ENCODE data around the gene LDLRAD4.

Gene LDLRAD4

DNA sequence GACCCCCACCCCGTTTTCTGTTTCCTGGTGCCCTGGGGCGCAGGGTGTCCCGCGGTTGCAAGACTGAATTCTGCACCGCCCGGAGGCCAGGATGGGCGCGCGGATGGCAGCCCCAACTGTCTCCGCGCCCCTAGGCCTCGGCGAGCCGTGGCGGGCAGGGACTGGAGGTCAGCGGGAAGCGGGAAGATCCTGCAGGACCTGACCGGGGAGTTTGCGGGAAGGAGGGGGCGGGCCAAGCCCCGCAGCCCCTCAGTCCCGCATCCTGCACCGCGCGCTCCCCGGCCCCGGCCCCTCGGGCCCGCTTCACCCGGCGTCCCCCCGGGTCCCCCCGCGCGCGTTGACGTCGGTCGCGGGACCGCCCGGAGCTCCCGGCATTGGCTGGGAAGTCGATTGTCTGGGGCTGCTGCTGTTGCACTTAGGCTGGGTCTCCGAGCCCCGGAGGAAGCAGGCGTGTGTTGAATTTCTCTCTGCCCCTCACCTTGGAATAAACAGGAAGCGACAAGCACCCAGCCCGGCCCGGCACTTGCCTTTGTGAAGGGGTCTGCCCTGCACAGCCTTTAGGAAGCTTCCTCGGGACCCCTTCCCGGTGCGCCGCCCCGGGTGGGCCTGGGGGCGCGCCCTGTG is at the start of gene LDLRAD4:
LDLRAD4 (plus strand) TSS at position 393 of the 624 bp plus-strand sequence.
- peak; percentile 45 for DNase-seq

DNA sequence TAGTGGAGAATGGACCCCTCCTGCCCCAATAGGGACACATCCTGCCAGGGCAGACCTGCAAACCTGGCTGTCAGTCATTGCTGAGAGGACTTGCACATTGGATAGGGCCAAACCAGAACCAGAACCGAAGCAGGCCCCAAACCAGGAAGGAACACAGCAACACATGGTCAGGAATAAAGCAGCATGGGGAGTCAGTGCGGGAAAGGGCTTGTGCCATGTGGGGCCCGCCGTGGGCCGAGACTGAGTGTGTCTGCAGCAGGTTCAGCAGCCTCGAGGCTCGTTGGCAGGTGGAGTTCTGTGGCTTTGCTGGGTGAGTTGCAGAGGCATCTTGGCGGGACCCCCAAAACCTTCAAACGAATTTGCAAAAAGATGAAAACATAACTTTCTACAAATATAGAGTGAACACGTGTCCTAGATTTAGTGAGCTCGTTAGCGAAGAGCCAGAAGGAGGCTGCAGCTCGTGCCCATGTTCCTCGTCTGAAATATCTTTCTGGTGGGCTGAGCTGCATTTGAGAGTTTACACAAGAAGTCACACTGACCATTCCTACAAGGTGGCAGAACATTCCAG is 44.9 kb upstream of the LDLRAD4 start:
- DNase-seq = no peak

DNA sequence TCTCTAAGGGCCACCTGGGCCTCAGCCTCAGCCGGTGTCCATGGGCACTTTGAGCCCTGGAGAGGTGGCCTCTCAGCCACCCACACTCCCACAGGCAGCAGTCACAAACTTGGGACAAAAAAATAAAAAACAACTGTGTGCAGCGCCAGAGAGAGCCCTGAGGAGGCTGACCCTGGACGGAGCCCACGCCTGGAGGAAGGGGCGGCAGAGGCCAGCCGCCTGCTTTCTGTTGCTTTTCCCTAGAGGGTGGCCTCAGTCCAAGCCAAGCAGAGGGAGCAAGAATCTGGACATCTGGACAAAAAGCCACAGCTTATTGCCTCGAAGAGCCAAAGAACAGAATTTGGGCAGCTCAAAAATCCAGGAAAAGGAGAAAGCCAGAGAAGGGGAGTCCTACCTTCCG is 43.3 kb upstream of the LDLRAD4 start:
- DNase-seq = no peak

DNA sequence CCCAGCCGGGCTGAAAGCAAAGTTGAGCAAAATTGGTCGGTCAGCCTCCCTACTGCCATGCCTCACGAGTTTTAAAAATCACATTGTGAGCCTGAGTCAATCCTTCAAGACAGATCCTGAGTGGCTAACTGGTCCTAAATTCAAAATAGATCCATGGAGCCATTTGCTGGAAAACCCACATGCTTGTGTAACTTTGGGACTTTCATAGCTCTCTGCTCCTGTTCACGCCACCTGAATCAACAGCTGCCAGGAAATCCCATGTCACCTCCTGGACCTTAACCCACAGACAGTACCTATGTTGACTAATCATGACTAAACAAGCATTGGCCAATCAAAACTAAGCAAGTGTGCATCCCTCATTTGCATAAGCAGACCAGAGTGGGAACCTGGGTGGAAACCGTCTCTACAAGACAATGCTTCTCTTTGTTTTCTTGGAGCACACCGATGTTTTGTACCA is 42.8 kb upstream of the LDLRAD4 start:
- DNase-seq = no peak

DNA sequence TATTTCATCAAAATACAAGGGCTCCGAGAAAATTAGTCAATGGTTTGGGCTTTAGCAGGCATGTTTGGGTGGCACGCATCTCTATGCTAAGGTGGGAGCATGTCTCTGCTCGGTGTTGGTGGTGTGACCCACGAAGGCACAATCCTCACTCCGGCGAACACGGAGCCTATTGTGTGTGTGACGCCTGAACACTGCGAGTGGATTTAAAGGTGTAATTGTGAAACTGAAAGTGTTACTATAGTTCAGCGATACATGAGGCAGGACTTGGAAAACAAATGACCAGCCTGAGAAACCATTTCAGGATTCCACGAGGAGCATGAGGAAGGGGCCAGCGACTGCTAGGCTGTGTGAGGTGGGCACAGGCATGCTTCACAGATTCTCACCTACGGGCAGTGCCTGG is 41.7 kb upstream of the LDLRAD4 start:
- DNase-seq = no peak

DNA sequence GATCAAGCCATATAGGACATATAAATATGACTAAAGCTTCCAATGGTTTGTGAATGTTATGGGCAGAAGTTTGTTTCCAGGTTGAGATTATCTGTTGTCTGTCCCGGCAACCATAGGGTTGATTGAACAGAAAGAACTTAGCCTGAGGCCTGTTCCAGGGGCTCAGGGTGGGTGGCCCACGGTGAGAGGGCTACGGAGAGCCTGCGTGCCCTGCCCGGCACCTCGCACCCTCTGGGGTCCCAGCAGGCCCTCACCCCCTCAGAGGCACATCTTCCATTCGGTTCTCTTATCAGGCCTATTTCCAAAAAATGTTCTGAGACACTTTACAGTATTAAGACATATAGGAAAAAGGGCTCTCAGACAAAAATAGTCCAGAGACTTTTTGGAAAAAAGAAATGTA is 40.4 kb upstream of the LDLRAD4 start:
- DNase-seq = no peak

DNA sequence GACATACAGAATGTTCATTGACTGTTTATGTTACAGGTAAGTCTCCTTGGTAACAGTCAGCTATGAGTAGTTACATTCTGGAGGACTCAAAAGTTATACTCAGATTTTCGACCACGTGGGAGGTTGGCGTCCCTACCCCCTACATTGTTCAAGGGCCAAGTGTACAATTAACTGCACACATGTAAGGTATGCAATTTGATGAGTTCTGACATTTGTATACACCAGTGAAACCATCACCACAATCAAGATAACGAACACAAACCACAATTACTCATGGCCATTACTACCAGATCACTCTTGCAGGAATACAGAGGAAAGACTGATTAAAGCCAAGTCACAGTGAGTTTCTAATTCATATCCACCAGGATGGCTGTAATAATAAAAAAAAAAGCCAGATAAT is 39.6 kb upstream of the LDLRAD4 start:
- DNase-seq = no peak

DNA sequence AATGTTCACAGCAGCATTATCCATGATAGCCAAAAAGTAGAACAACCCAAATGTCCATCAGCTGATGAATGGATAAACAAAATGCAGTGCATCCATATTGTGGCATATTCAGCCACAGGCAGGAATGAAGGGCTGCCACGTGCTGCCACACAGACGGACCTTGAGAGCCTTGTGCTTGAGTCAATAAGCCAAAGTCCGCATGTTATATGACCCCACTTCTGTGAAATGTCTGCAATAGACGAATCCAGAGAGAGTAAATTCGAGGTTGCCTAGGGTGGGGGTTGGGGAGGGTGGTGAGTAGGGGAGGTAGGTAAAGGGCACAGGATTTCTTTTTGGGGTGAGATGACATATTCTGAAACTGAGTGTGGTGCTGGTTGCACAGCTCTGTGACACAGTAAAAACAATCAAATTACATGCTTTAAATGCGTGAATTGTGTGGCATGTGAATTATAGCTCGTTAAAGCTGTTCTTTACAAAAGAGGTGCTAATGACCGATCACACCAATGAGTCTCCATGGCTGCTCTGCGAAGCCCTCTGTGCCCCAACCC is 38.9 kb upstream of the LDLRAD4 start:
- no peak for DNase-seq

DNA sequence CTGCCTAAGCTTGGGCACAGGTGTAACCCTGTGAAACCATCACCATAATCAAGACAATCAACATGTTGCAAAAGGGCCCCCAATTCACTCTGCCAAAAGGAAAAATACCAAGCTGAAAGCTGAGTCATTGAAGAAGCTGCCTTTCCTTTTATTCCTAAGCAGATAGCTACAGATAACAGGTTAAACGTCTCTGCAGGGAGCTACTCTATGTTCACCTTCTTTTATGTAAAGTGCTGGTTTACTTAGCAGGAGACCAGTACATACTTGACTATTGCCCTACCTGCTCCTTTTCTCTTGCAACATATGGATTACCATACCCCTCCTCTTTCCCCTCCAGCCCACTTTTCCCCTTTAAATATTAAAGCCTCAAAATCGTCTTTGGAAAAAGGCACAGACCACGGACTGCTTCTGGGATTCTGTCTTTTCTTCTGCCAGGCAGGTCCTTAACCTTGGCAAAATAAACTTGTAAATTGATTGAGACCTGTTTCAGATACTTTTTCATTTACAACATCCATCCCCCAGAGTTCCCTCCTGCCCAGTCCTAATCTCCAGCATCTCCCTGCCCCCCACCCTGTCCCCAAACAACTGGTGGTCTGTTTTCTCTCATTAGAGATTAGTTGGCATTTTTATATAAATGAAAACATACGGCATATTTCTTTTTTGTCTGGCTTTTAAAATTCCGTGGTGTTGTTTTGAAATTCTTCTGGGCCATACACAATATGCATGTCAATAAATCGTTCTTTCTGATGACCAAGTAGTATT is 37.8 kb upstream of the LDLRAD4 start:
- no peak for DNase-seq

DNA sequence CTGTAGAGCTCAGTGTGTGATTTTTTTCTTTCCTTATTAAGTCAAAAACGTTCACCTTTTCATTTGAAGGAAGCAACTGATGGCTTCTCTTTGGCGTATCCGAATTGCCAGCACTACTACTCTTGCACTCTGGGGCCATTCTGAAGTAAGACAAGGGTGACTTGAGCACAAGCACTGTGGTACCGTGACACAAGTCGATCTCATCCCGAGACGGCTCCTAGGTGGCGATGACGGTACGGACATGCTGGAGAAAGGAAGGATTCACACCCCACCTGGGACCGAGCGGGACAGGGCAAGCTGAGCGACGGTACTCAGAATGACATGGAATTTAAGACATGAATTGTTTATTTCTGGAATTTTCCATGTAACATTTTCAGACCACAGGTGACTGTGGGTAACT is 36.8 kb upstream of the LDLRAD4 start:
- DNase-seq = no peak

DNA sequence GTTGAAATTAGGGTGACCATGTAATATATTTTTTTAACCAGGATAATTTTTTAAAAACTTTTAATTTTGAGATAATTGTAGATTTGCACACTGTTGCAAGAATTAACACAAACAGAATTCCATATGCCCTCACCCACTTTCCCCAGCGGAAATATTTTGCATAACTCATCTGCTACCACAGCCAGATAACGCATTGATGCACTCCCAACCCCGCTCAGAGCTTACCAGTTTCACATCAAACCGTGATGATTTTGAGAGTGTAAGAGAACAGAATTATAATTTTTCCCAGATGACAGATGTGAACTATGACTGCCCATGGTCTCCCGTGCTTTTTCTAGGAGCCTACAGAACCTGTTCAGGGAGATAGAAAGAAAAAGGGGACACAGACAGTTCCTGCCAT is 35.2 kb upstream of the LDLRAD4 start:
- DNase-seq = no peak

DNA sequence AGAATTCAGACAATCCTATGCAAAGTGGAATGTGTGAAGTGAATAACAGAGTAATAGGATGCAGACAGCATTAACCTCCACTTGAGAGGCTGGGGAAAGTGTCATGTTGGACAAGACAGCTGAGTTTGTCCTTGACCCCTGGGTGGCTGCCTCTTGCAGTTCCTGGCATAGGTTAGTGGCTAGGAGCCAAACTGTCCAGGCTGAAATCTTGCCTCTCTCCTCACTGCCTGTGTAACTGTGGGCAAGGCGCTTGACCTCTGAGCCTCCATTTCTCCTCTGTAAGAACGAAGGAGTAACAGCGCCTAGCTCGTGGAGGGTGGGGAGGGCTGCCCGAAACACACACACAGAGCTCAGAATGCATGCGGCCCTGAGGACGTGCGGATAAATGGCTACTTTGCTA is 34.8 kb upstream of the LDLRAD4 start:
- DNase-seq = no peak

DNA sequence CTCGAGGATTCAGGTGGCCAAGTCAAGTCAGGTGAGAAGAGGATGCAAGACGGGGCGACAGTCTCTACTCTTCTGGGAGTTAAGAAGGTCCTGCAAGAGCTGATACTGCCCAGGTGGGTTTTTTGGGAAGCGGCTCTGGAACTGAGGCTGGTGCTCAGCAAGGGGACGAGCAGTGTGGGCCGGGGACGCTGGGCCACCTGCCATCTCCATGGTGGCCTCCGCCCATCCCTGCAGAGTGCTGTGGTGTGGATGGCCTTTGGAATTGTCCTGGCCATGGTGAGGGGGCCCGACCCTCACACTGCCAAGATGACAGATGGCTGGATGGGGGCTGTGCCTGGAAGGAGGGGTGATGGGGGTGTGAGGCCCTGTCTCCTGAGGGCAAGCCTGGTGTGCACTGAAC is 34.2 kb upstream of the LDLRAD4 start:
- no peak for DNase-seq

DNA sequence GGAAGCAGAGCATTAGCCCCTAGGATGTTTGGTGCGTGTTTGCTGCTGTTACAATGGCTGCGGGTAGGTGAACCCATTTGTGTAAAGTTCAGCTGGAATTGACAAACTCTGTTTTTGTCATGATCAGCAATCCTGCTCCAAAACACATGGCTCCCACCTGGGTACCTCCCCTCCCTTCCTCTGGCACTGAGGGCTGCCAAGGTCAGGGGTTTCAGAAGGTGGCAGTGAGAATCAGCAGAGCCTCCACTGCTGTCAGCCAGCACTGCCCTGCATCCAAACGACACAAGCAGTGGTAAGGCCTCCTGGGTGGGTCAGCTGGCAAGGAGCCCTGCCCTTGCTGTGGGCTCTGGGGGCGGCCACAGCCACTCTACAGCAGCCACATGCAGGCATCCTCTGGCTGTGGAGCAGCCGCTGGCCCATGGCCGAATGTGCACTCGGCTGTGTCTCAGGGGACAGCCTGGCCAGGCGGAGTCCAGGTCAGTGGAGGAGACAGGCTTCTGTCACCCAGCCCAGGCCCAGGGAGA is 32.8 kb upstream of the LDLRAD4 start:
- DNase-seq = no peak

DNA sequence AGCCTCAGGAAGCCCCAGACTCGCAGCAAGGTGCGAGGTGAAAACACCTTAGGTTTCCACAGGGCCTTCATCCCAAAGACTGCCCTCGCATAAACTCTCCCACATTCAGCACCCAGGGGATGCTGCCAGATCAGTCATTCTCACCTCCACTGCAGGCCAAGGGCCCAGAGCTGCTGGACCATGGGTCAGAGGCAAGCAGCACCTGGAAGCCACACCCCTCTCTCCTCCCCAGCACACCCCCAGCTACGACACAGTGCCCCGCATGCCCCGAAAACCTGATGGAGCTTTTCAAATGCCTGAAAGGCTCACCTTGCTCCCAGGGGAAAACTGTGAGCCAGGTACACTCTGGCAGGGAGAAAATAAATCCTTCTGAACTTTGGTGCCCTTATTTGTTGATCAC is 31.9 kb upstream of the LDLRAD4 start:
- DNase-seq = no peak

DNA sequence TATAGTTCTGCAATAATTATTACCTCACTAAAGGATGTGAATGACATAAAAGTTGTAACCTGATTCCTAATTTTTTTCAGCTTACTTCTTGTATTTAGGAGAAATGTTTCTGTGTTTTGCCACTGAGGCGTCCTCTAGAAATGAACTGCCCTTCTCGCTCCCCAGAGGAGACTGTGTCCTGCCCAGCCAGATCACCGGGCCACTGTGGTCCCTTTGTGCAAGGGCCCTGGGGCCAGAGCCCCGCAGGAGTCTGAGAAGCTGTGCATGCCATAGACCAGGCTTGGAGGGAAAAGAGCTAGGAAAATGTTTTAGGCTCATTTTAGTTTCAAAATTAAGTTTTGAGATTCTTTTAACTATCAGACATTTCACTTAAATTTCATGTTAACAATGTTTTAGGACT is 31.1 kb upstream of the LDLRAD4 start:
- DNase-seq = no peak

DNA sequence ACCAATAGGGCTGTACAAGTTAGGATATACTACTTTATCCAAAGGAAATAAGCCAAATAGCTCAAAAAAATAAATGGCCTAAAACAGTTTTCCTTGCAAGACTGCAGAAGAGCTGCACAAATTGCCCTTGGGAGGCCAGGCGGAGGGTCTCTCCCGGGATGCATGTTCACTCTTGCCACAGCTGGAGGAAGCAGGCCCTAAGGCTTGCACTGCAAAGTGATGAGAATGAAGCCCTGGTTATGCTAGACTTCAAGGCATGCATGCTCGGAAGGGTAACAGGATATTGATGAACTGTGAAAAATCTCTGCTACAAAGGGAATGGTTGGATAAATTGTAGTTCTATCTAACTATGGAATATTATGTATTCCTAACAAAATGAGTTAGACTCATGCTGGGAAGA is 27.5 kb upstream of the LDLRAD4 start:
- no peak for DNase-seq

DNA sequence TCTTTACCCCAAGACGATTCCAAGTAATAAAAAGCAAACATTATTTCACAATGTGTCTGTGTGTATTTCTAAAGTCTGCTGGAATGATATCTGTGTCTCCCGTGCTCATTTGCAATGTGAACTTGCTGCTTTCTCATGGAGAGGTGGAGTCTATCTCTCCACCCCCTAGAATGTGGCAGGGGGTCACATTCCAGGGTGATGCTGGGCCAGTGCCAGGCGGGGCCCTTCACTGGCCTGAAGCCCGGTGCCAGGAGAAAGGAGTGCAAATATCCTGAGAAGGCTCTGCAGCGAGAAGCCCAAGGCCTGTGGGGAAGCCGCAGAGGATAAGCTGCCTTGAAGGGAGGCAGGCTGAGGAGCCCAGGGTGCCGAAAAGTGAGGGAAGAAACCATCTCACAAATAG is 26.8 kb upstream of the LDLRAD4 start:
- no peak for DNase-seq

DNA sequence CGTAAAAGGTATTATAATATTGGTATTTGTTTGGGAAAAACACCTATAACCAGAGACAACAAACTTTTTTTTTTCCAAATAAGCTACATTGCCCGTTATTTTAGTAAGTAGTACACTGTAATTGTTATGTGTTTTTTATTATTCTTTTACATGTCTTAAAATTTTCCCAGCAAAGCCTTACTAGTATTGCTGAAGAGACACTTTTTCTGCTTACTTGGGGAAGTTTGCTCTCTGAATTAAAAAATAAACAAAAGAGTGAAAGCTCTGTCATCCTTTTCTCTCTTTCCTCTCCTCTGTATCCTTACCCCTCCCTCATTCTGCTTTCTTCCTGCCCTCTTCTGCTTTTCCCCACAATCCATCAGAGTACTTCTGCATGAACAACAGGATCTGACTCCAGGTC is 25.6 kb upstream of the LDLRAD4 start:
- no peak for DNase-seq

DNA sequence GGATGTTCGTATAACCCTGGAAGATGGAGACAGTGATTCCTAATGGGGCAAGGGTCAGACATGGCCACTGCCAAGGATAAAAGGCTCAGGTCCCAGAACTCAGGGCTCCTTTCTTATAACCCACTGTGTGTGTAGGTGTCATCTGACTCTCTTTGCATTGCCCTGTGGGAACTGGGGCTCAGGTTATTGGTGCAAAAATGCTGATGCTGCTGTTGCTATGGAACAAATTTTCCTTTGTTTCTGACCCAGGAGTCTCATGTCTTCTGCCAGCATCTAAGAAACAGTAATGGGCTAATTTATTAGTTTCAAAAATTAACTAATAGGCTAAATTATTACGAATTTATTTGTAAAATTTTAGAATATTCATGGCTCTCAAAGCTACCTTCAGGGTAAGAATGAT is 24.3 kb upstream of the LDLRAD4 start:
- no peak for DNase-seq

DNA sequence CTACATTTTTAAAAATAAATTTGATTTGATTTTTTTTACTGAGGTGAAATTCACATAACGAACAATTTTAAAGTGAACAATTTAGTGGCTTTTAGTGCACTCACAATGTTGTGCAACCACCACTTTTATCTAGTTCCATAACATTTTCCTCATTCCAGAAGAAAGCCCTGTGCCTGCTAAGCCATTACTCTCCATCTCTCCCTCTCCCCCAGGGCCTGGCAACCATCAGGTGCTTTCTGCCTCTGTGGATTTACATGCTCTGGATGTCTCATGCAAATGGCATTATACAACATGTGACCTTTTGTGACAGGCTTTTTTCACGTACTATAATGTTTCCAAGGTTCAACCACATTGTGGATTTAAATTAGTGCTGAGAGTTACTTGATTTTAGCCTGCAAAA is 19.9 kb upstream of the LDLRAD4 start:
- no peak for DNase-seq

DNA sequence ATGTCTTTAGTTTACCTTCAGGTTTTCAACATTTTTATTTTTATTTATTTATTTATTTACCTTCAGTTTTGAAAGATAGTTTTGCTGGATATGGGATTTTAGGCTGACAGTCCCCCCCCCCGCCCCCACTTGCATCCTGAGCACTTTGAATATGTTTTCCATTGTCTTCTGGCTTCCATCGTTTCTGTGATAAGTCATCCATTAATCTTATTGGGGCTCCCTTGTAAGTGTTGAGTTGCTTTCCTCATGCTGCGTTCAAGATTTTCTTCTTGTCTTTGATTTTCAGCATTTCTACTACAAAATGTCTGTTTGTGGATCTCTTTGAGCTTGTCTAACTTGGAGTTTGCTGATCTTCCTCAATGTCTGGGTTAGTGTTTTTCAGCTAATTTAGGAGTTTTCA is 19.4 kb upstream of the LDLRAD4 start:
- no peak for DNase-seq

DNA sequence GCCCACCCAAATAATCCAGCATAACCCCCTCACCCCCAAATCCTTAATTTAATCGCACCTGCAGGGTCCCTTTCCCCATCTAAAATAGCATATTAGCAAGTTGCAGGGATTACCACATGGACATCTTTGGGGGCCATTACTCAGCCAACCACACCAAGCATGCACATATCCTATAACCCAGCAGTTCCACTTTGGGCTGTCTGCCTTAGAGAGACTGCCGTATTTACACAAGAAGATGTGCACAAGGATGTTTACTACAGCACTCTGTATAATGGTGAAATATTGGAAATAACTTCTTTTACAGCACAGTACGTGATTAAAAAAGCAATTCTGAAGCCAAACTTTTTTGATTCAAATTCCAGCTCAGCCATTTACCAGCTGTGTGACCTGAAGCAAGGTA is 17.3 kb upstream of the LDLRAD4 start:
- no peak for DNase-seq

DNA sequence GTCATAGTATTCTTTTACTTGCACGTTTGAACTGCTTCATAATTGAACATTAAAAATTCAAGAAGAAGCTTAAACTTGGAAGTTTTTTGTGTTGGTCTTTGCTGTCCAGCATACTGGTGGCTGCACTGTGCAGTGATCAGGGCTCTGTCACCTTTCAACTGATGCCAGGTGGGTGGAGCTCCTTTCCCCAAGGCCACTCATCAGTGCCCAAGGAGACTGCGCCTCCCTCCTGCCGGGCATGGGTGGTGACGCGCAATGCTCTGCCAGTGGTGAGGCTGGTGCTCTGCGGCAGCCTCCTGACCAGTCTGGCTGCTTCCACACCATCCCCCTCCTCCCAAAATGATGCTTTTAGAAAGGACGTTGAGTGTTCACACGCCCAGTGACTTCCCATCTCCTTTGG is 16.0 kb upstream of the LDLRAD4 start:
- DNase-seq = no peak
